ENCODE data around the gene IFT122.

IFT122 gene

DNA sequence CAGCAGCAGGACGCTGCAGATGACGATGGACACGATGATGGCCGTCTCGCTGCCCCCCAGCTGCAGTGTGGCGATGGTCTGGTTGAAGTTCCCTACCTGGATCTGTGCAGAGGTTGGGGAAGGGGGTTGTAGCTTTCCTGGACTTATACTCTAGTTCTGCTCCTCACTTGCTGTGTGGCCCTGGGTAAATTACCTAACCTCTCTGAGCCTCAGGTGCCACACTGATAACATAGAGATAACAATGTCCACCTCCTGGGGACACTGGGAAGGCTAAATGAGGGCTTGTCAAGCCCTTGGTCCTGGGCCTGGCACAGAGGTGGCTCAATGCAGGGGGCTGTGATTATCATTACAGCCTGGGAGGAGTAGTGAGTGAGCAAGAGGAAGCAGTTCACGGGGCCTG is 129.8 kb downstream of the IFT122 start:
- Histone ChIP-seq H4K20me1 (ENCODE audit: insufficient read depth, low read length) (no peaks in the 10 kb centered on the region), H3K9ac (ENCODE audit: low read length) (no peak overlapping the region), H3K27ac (ENCODE audit: low read depth, low read length, poor library complexity, severe bottlenecking) (no peak overlapping the region), H3K9me2 (ENCODE audit: low read depth, low read length) (no peaks in the 10 kb centered on the region), H3K4me1 (ENCODE audit: insufficient read depth, low read length, severe bottlenecking) (peaks cover under 1% of the 10 kb centered on the region), H3K79me2 (ENCODE audit: insufficient read depth, low read length) (no peaks in the 10 kb centered on the region), H3F3A (ENCODE audit: insufficient read depth, low read length) (no peaks in the 10 kb centered on the region), H3K36me3 (ENCODE audit: insufficient read depth, low read length) (no peaks in the 10 kb centered on the region), H3K4me3 (ENCODE audit: low read depth, low read length, poor library complexity, severe bottlenecking) (no peak overlapping the region), H3K9me3 (ENCODE audit: low read length) (no peaks in the 10 kb centered on the region), H2AFZ (ENCODE audit: low read length) (no peak overlapping the region), H3K4me2 (ENCODE audit: low read length) (no peak overlapping the region), H3K27me3 (ENCODE audit: insufficient read depth, low read length) (peaks cover 4% of the 10 kb centered on the region; the same call in 1 of the 2 replicates)
- TF ChIP-seq, protein P1, sequence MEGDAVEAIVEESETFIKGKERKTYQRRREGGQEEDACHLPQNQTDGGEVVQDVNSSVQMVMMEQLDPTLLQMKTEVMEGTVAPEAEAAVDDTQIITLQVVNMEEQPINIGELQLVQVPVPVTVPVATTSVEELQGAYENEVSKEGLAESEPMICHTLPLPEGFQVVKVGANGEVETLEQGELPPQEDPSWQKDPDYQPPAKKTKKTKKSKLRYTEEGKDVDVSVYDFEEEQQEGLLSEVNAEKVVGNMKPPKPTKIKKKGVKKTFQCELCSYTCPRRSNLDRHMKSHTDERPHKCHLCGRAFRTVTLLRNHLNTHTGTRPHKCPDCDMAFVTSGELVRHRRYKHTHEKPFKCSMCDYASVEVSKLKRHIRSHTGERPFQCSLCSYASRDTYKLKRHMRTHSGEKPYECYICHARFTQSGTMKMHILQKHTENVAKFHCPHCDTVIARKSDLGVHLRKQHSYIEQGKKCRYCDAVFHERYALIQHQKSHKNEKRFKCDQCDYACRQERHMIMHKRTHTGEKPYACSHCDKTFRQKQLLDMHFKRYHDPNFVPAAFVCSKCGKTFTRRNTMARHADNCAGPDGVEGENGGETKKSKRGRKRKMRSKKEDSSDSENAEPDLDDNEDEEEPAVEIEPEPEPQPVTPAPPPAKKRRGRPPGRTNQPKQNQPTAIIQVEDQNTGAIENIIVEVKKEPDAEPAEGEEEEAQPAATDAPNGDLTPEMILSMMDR (IDR thresholded peaks at IDR 0.05; ENCODE audit: low read length), result no peak
- TF ChIP-seq EZH2 (IDR thresholded peaks at IDR 0.05; ENCODE audit: borderline replicate concordance, low read length), result no peak
